Hepatocyte (in vitro differentiated cells): ENCODE data around the gene ATF6.

ENCODE experiments used
- CTCF ChIP-seq: fragments of 200-600 bp; sonication (generic); IDR thresholded peaks from 2 replicates; pipeline ENCODE4 v1.5.1; 2016; ENCODE audit warnings: antibody characterized with exemption, mild to moderate bottlenecking; ENCODE audit not compliant: poor library complexity
- EZH2 ChIP-seq: fragments of 200-600 bp; sonication (generic); IDR thresholded peaks from 2 replicates; pipeline ENCODE4 v1.6.1; 2016; ENCODE audit warnings: antibody characterized with exemption, mild to moderate bottlenecking, borderline replicate concordance
- EZH2phosphoT487 ChIP-seq: fragments of 200-600 bp; sonication (generic); IDR thresholded peaks from one replicate; pipeline ENCODE4 v1.6.1; 2018; ENCODE audit warnings: antibody characterized with exemption, mild to moderate bottlenecking, low read depth, moderate library complexity; ENCODE audit not compliant: unreplicated experiment, severe bottlenecking

GRCh38 chr1:161921491-161921890, 155.4 kb downstream of the ATF6 start:
- TF ChIP-seq CTCF = no peak
- TF ChIP-seq EZH2phosphoT487 = no peak
- TF ChIP-seq EZH2 = no peak
